ENCODE measurements around the gene MINDY4.

Gene MINDY4

GRCh38 chr7:30877015-30877769, 106.0 kb downstream of the MINDY4 start:
- H3K9me3 ChIP-seq (ENCODE audit: control insufficient read depth in 1 of 2, low read length in 2 of 2) = no peaks in the 10 kb centered on the region
- peaks cover 7 to 16% of the 10 kb centered on the region in 2 donors for H3K4me1 ChIP-seq (ENCODE audit: control insufficient read depth in 1 of 2, insufficient read depth in 2 of 2, low read length in 2 of 2)
- H3K27ac ChIP-seq (ENCODE audit: low read length) = no peak overlapping the region
- H3K27me3 ChIP-seq (ENCODE audit: low read depth, low read length) = no peaks in the 10 kb centered on the region
- no peak overlapping the region for H3K4me3 ChIP-seq (ENCODE audit: low read depth in 1 of 2, low read length in 2 of 2)
- peaks cover 6 to 35% of the 10 kb centered on the region in 2 donors for H3K36me3 ChIP-seq (ENCODE audit: control insufficient read depth in 1 of 2, insufficient read depth in 2 of 2, low read length in 2 of 2)

DNA sequence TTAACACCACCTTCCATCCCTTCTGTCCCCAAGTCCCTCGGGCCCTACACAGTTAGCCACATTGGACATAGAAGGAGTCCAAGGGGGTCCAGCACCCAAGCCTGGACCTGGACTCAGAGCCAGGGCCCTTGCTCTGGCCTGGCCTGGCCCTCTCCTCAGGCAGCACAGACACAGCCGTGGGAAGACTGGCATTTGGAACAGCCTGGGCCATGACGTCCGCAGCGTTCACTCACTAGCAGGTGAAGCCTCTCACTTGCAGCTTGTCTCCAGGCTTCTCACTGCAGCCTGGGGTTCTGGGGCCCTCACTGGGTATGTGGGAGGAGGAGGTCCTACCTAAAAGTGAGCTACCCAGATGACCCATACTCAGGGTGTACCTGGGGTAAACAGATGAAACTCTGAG, 106.8 kb downstream of the MINDY4 start:
- Histone ChIP-seq H3K4me1 (ENCODE audit: control insufficient read depth in 1 of 2, insufficient read depth in 2 of 2, low read length in 2 of 2) (peaks cover 7 to 16% of the 10 kb centered on the region in 2 donors), H3K4me3 (ENCODE audit: low read depth in 1 of 2, low read length in 2 of 2) (no peak overlapping the region), H3K27me3 (ENCODE audit: low read depth, low read length) (no peaks in the 10 kb centered on the region), H3K27ac (ENCODE audit: low read length) (no peak overlapping the region), H3K9me3 (ENCODE audit: control insufficient read depth in 1 of 2, low read length in 2 of 2) (no peaks in the 10 kb centered on the region), H3K36me3 (ENCODE audit: control insufficient read depth in 1 of 2, insufficient read depth in 2 of 2, low read length in 2 of 2) (peaks cover 0 to 27% of the 10 kb centered on the region in 2 donors)

DNA sequence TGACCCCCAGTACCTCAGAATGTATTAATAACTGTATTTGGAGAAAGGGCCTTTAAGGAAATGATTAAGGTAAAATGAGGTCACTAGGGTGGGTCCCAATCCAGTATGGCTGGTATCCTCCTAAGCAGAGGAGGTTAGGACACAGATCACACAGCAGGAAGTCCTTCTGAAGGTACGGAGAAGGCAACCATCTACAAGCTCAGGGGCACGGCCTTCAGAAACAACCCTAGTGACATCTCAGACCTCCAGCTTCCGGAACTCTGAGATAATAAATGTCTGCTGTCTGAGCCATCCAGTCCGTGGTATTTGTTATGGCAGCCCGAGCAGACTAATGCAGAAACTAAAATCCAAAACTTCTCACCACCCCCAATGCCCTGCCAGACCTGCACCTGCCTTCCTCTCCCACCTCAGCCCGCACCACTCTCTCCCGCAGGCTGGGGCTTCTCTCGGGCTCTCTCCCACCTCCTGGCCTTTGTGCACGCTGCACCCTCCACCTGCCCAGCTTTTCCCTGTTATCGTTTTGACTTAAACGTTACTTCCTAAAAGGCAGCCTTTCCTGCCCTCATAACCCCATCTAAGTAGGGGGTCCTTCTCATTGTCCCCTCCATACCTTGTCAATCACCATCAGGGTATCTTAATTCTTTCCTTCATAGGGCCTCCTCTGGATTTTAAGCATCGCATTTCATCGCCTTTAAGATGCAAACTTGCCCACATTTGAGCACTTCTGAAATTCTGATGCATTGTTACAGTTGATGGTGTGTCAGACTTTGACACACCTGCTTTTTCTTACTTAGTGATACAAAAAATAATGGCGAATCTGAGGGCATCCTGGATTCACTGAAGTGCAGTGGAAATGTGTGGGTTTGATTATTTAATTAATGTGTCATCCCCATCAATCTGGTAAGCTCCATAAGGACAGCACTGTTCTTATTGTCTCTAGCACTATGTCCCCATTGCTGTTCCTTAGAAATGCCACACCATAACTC, 108.2 kb downstream of the MINDY4 start:
- no peak overlapping the region for H3K27ac ChIP-seq (ENCODE audit: low read length)
- no peaks in the 10 kb centered on the region for H3K27me3 ChIP-seq (ENCODE audit: low read depth, low read length)
- H3K4me1 ChIP-seq (ENCODE audit: control insufficient read depth in 1 of 2, insufficient read depth in 2 of 2, low read length in 2 of 2) = peaks cover 7 to 16% of the 10 kb centered on the region in 2 donors
- H3K36me3 ChIP-seq (ENCODE audit: control insufficient read depth in 1 of 2, insufficient read depth in 2 of 2, low read length in 2 of 2) = peaks cover 0 to 19% of the 10 kb centered on the region in 2 donors
- no peak overlapping the region for H3K4me3 ChIP-seq (ENCODE audit: low read depth in 1 of 2, low read length in 2 of 2)
- H3K9me3 ChIP-seq (ENCODE audit: control insufficient read depth in 1 of 2, low read length in 2 of 2) = no peaks in the 10 kb centered on the region

- peaks cover 0 to 15% of the 10 kb centered on the region in 2 donors for H3K36me3 ChIP-seq (ENCODE audit: control insufficient read depth in 1 of 2, insufficient read depth in 2 of 2, low read length in 2 of 2)
- no peaks in the 10 kb centered on the region for H3K27me3 ChIP-seq (ENCODE audit: low read depth, low read length)
- no peak overlapping the region for H3K27ac ChIP-seq (ENCODE audit: low read length)
- peaks cover 7 to 16% of the 10 kb centered on the region in 2 donors for H3K4me1 ChIP-seq (ENCODE audit: control insufficient read depth in 1 of 2, insufficient read depth in 2 of 2, low read length in 2 of 2)
- no peaks in the 10 kb centered on the region for H3K9me3 ChIP-seq (ENCODE audit: control insufficient read depth in 1 of 2, low read length in 2 of 2)
- no peak overlapping the region for H3K4me3 ChIP-seq (ENCODE audit: low read depth in 1 of 2, low read length in 2 of 2)
Measured at GRCh38 chr7:30880125-30880720, 109.0 kb downstream of the MINDY4 start.

DNA sequence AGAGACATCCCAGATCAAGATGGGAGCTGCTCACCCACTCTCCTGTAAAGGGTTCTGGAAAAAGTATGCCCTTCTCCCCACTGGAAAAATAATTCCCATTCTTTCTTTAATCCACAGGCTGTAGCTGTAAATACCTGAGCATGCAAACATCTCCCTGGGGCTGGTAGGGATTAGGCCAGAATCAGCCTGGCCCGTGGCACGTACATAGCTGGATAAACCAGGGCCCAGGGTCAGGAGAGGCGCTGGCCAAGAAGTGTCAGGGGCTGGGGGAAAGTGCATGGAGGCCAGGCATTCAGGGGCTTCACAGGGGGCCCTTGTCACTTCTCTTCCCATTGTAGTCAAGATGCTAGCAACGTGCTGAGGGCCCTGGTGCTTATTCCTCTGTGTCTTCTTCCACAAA, 109.7 kb downstream of the MINDY4 start:
- Histone ChIP-seq H3K27me3 (ENCODE audit: low read depth, low read length) (no peaks in the 10 kb centered on the region), H3K36me3 (ENCODE audit: control insufficient read depth in 1 of 2, insufficient read depth in 2 of 2, low read length in 2 of 2) (peaks cover 0 to 8% of the 10 kb centered on the region in 2 donors), H3K9me3 (ENCODE audit: control insufficient read depth in 1 of 2, low read length in 2 of 2) (no peaks in the 10 kb centered on the region), H3K27ac (ENCODE audit: low read length) (no peak overlapping the region), H3K4me3 (ENCODE audit: low read depth in 1 of 2, low read length in 2 of 2) (no peak overlapping the region), H3K4me1 (ENCODE audit: control insufficient read depth in 1 of 2, insufficient read depth in 2 of 2, low read length in 2 of 2) (peaks cover 7 to 16% of the 10 kb centered on the region in 2 donors)

- no peak overlapping the region for H3K4me3 ChIP-seq (ENCODE audit: low read depth in 1 of 2, low read length in 2 of 2)
- peaks cover 0 to 7% of the 10 kb centered on the region in 2 donors for H3K36me3 ChIP-seq (ENCODE audit: control insufficient read depth in 1 of 2, insufficient read depth in 2 of 2, low read length in 2 of 2)
- no peaks in the 10 kb centered on the region for H3K27me3 ChIP-seq (ENCODE audit: low read depth, low read length)
- peaks cover 7 to 16% of the 10 kb centered on the region in 2 donors for H3K4me1 ChIP-seq (ENCODE audit: control insufficient read depth in 1 of 2, insufficient read depth in 2 of 2, low read length in 2 of 2)
- no peaks in the 10 kb centered on the region for H3K9me3 ChIP-seq (ENCODE audit: control insufficient read depth in 1 of 2, low read length in 2 of 2)
- no peak overlapping the region for H3K27ac ChIP-seq (ENCODE audit: low read length)
Measured at GRCh38 chr7:30881448-30881847, 110.2 kb downstream of the MINDY4 start.

DNA sequence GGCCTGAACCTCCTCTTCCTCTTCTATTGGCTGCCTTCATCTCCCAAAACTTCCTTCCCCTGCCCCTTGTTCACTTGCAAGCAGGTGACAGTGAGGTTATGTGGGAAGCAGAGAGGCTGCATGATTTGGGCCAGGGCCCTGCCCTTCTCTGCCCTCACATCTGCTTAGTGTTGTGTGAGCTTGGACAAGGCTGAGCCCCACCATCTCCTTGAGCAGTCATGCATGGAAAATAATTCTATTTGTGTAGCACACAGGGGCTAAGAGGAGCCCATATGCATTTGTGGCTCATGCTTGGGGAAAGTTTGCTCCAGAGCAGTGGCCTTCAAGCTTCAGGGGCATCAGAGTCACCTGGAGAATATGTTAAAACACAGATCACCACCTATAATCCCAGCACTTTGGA, 113.7 kb downstream of the MINDY4 start:
- Histone ChIP-seq H3K36me3 (ENCODE audit: control insufficient read depth in 1 of 2, insufficient read depth in 2 of 2, low read length in 2 of 2) (peaks cover 0 to 7% of the 10 kb centered on the region in 2 donors), H3K27ac (ENCODE audit: low read length) (no peak overlapping the region), H3K9me3 (ENCODE audit: control insufficient read depth in 1 of 2, low read length in 2 of 2) (no peaks in the 10 kb centered on the region), H3K4me3 (ENCODE audit: low read depth in 1 of 2, low read length in 2 of 2) (no peak overlapping the region), H3K27me3 (ENCODE audit: low read depth, low read length) (no peaks in the 10 kb centered on the region), H3K4me1 (ENCODE audit: control insufficient read depth in 1 of 2, insufficient read depth in 2 of 2, low read length in 2 of 2) (peaks cover 4 to 30% of the 10 kb centered on the region in 2 donors)

DNA sequence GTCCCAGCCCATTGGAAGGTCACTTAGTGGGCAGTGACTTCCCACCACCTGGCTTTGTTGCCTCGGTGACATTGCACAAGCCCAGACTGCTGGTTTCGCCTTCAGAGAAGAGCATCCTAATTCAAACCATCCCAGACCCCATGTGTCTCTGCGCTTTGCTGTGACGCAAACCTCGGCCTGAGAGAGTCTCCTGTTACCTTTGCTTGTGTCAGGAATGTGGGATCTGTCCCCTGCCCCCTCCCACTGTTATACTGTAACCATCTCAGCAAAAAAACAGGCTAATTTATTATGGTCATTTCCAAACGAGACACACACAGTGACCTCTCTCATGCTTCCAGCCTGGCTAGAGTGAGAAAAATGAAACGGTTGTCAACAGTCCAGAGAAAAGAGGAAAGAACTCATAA, 115.4 kb downstream of the MINDY4 start:
- no peaks in the 10 kb centered on the region for H3K27me3 ChIP-seq (ENCODE audit: low read depth, low read length)
- H3K27ac ChIP-seq (ENCODE audit: low read length) = no peak overlapping the region
- H3K4me1 ChIP-seq (ENCODE audit: control insufficient read depth in 1 of 2, insufficient read depth in 2 of 2, low read length in 2 of 2) = peaks cover 0 to 22% of the 10 kb centered on the region in 2 donors
- H3K4me3 ChIP-seq (ENCODE audit: low read depth in 1 of 2, low read length in 2 of 2) = no peak overlapping the region
- peaks cover 0 to 10% of the 10 kb centered on the region in 2 donors for H3K36me3 ChIP-seq (ENCODE audit: control insufficient read depth in 1 of 2, insufficient read depth in 2 of 2, low read length in 2 of 2)
- no peaks in the 10 kb centered on the region for H3K9me3 ChIP-seq (ENCODE audit: control insufficient read depth in 1 of 2, low read length in 2 of 2)

DNA sequence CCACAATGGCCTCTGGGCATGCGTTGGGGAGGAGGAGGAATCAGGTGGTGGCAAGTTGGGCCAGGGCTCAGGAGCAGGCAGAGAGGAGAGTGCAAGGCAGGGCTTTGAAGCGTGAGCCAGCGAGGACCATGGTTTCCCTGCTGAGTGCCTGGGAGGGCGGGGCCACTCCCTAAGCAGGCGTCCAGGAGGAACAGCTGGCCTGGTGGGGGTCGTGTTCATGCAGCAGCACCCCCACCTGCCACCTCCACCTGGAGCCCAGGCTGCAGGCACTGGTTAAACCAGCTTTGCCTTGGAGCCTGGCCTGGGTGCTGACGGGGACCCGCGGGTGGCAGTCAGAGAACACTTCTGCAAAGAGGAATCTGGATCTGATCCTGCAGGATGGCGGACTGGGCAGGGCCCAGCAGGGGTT, 116.3 kb downstream of the MINDY4 start:
- Histone ChIP-seq H3K27ac (ENCODE audit: low read length) (no peak overlapping the region), H3K36me3 (ENCODE audit: control insufficient read depth in 1 of 2, insufficient read depth in 2 of 2, low read length in 2 of 2) (peaks cover 0 to 18% of the 10 kb centered on the region in 2 donors), H3K9me3 (ENCODE audit: control insufficient read depth in 1 of 2, low read length in 2 of 2) (no peaks in the 10 kb centered on the region), H3K4me1 (ENCODE audit: control insufficient read depth in 1 of 2, insufficient read depth in 2 of 2, low read length in 2 of 2) (peaks cover 0 to 22% of the 10 kb centered on the region in 2 donors), H3K27me3 (ENCODE audit: low read depth, low read length) (no peaks in the 10 kb centered on the region), H3K4me3 (ENCODE audit: low read depth in 1 of 2, low read length in 2 of 2) (no peak overlapping the region)

DNA sequence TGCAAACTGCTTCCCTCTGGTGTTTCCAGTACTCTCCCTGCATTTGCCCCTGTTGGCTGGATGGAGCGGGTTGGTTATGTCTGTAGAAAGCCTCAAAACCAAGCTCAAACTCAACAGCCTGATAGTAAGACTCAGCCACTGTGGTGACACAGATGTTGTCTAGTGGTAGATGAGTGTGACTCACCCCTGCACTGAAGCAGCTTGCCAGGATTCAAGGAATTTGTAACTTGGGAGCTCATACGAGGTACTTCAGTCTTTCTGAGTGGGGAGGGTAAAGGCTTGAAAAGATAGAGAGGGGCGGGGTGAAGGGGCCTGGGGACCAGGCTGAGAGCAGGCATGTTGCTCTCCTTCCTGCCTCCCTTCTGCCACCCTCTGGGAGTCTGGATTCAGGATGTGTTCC, 117.5 kb downstream of the MINDY4 start:
- Histone ChIP-seq H3K4me3 (ENCODE audit: low read depth in 1 of 2, low read length in 2 of 2) (no peak overlapping the region), H3K9me3 (ENCODE audit: control insufficient read depth in 1 of 2, low read length in 2 of 2) (no peaks in the 10 kb centered on the region), H3K4me1 (ENCODE audit: control insufficient read depth in 1 of 2, insufficient read depth in 2 of 2, low read length in 2 of 2) (peaks cover 0 to 28% of the 10 kb centered on the region in 2 donors), H3K27ac (ENCODE audit: low read length) (no peak overlapping the region), H3K27me3 (ENCODE audit: low read depth, low read length) (no peaks in the 10 kb centered on the region), H3K36me3 (ENCODE audit: control insufficient read depth in 1 of 2, insufficient read depth in 2 of 2, low read length in 2 of 2) (peaks cover 0 to 19% of the 10 kb centered on the region in 2 donors)

GRCh38 chr7:30890226-30890625, 119.0 kb downstream of the MINDY4 start:
- Histone ChIP-seq H3K4me1 (ENCODE audit: control insufficient read depth in 1 of 2, insufficient read depth in 2 of 2, low read length in 2 of 2) (peaks cover 0 to 35% of the 10 kb centered on the region in 2 donors), H3K27me3 (ENCODE audit: low read depth, low read length) (no peaks in the 10 kb centered on the region), H3K27ac (ENCODE audit: low read length) (no peak overlapping the region), H3K36me3 (ENCODE audit: control insufficient read depth in 1 of 2, insufficient read depth in 2 of 2, low read length in 2 of 2) (peaks cover 0 to 13% of the 10 kb centered on the region in 2 donors), H3K4me3 (ENCODE audit: low read depth in 1 of 2, low read length in 2 of 2) (no peak overlapping the region), H3K9me3 (ENCODE audit: control insufficient read depth in 1 of 2, low read length in 2 of 2) (no peaks in the 10 kb centered on the region)
